ENCODE measurements around the gene CGN.
"Not testable (repeated sequence)": the region's sequence is repeated elsewhere in the genome, so short reads cannot be mapped to it uniquely, and the experiment has no call there.

Gene CGN

GRCh38 chr1:151514366-151514765 is 3.2 kb downstream of the CGN start:
- TF ChIP-seq CTCF (conservative IDR thresholded peaks at IDR 0.05) (no peak), ZFX (IDR thresholded peaks at IDR 0.05) (no peak)
- H3K27ac ChIP-seq: peak overlapping the region; percentile 89

GRCh38 chr1:151515265-151515664 is 4.1 kb downstream of the CGN start:
- TF ChIP-seq CTCF (conservative IDR thresholded peaks at IDR 0.05) (no peak), ZFX (IDR thresholded peaks at IDR 0.05) (no peak)
- H3K27ac ChIP-seq: peak overlapping the region; percentile 89

DNA sequence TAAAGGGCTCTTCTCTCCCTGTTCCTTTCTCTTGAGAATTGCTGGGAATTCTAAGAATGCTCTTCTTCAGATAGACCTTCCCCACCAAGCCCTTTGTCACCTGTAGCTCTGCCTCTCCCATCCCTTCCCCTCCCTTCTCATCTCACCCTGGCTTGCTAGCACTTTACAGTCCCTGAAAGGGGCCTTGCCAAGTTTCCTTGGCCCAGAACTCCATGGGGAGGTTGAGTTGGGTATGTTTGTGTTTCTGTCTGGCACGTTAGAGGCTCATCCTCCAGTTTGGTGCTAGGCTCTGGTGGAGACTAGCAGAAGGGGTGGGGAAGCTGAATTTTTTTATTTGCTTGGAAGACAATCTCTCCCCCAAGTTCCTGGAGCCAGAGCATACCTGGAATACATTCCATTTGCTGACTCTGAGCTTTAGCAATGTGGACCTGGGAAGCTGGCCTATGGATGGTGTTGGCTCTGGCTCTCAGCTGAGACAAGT is 4.9 kb downstream of the CGN start:
- TF ChIP-seq ZFX (IDR thresholded peaks at IDR 0.05): no peak
- no peak for TF ChIP-seq CTCF (conservative IDR thresholded peaks at IDR 0.05)
- peak overlapping the region; percentile 20 for H3K27ac ChIP-seq

DNA sequence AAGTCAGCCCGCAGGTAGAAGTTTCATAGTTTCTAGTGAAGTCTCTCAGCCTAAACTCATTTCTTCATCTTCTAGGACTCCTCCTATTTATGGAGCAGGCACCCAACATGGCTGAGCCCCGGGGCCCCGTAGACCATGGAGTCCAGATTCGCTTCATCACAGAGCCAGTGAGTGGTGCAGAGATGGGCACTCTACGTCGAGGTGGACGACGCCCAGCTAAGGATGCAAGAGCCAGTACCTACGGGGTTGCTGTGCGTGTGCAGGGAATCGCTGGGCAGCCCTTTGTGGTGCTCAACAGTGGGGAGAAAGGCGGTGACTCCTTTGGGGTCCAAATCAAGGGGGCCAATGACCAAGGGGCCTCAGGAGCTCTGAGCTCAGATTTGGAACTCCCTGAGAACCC is 7.2 kb downstream of the CGN start:
- no peak overlapping the region for H3K27ac ChIP-seq
- TF ChIP-seq ZFX (IDR thresholded peaks at IDR 0.05): no peak
- no peak for TF ChIP-seq CTCF (conservative IDR thresholded peaks at IDR 0.05)

DNA sequence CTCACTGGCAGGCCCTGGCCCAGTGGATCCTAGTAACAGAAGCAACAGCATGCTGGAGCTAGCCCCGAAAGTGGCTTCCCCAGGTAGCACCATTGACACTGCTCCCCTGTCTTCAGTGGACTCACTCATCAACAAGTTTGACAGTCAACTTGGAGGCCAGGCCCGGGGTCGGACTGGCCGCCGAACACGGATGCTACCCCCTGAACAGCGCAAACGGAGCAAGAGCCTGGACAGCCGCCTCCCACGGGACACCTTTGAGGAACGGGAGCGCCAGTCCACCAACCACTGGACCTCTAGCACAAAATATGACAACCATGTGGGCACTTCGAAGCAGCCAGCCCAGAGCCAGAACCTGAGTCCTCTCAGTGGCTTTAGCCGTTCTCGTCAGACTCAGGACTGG is 7.7 kb downstream of the CGN start:
- TF ChIP-seq ZFX (IDR thresholded peaks at IDR 0.05) (no peak), CTCF (conservative IDR thresholded peaks at IDR 0.05) (no peak)
- no peak overlapping the region for H3K27ac ChIP-seq

GRCh38 chr1:151519667-151520066 is 8.5 kb downstream of the CGN start:
- no peak for TF ChIP-seq ZFX (IDR thresholded peaks at IDR 0.05)
- TF ChIP-seq CTCF (conservative IDR thresholded peaks at IDR 0.05): no peak
- H3K27ac ChIP-seq: no peak overlapping the region

GRCh38 chr1:151520359-151520758 is 9.2 kb downstream of the CGN start:
- H3K27ac ChIP-seq: no peak overlapping the region
- TF ChIP-seq CTCF (conservative IDR thresholded peaks at IDR 0.05): no peak
- TF ChIP-seq ZFX (IDR thresholded peaks at IDR 0.05): no peak

DNA sequence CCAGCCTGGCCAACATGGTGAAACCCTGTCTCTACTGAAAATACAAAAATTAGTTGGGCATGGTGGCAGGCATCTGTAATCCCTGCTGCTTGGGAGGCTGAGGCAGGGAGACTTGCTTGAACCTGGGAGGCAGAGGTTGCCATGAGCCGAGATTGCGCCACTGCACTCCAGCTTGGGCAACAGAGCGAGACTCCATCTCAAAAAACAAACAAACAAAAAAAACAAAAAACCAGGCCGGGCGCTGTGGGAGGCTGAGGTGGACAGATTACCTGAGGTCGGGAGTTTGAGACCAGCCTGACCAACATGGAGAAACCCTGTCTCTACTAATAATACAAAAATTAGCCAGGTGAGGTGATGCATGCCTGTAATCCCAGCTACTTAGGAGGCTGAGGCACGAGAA is 11.2 kb downstream of the CGN start:
- not testable (repeated sequence) for H3K27ac ChIP-seq
